Activated naive CD8-positive, alpha-beta T cell treated with anti-CD3 and anti-CD28 coated beads for 36 hours (primary cell): Measurements from ENCODE around the gene PPP2R2D. TPM values are rescaled to one million over a fixed set of nuclear protein-coding genes. Genes with fewer than 3 reads are reported as not detected.

Source experiments
- DNase-seq: peaks from one replicate; pipeline ENCODE4 v3.0.0; 2021
- H3K27ac Mint-ChIP-seq: one replicate; pipeline ENCODE4 v1.8.0; 2022; ENCODE audit warnings: mild to moderate bottlenecking, moderate library complexity, mixed read lengths
- H3K27me3 Mint-ChIP-seq: one replicate; pipeline ENCODE4 v1.8.0; 2022; ENCODE audit warnings: mild to moderate bottlenecking, mixed read lengths
- H3K36me3 Mint-ChIP-seq: one replicate; pipeline ENCODE4 v1.8.0; 2021; ENCODE audit warnings: mild to moderate bottlenecking, mixed read lengths
- H3K4me1 Mint-ChIP-seq: one replicate; pipeline ENCODE4 v1.8.0; 2021; ENCODE audit warnings: mixed read lengths
- H3K4me3 Mint-ChIP-seq: one replicate; pipeline ENCODE4 v1.8.0; 2022; ENCODE audit warnings: mild to moderate bottlenecking, moderate library complexity, mixed read lengths
- H3K9me3 Mint-ChIP-seq: one replicate; pipeline ENCODE4 v1.8.0; 2022; ENCODE audit warnings: mixed read lengths
- total RNA-seq, 2 experiments: library from RNA; stranded (reverse); gene quantifications; one replicate each; pipeline ENCODE4 v1.2.3, GENCODE V29; 2021

The PPP2R2D gene
- total RNA-seq, 2 experiments from 2014 or later = 24.4 to 25.7 TPM

DNA sequence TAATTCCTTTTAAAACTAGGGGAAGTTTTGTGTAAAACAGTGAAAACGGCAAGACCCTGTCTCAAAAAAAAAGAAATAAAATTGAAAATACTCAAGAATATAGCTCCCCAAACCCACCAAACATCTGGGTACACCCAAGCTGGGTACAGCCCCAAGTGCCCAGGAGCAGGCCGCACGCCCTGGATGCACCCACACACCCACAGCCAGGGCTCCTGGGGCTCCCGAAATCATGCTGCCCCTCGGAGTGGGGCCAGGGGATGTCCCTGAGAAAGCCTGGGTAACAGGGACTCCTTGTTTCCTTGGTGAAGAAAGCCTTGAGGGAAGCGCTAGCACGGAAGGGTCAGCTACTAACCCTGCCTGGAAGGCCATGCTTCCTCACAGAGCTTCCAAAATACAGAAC is 70.8 kb downstream of the PPP2R2D start:
- Mint-ChIP-seq H3K27ac (peak overlapping the region; percentile 80), H3K4me3 (peak overlapping the region; percentile 59), H3K9me3 (no peaks in the 10 kb centered on the region), H3K36me3 (peaks cover 35% of the 10 kb centered on the region), H3K27me3 (no peaks in the 10 kb centered on the region), H3K4me1 (peaks cover 53% of the 10 kb centered on the region)
- DNase-seq = no peak

DNA sequence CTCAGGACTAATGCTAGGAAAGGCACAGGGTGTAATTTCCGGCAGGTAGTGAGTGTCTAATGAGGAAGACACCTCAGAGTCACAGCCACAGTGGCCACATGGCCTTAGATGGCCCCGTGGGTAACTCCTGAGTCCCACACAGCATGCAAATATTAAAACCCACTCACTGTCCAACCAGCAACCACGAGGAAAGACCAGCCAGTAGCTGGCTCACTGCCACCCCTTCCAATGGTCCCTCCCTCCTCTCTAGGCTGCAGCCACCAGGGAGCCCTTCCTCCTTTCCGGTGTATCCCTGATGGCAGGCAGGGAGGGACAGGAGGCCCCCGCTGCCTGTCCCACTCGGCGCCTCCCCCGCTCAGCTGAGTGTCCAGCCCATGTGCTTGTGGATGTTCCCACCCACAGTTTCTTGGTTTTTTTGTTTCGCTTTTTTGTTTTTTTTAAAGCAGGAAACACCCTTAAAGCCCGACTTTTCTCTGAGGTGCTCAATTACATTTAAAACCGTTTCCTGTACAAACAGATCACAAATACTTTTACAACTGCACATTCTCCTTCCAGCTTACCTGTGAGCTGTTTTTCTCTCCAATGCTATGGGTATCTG is 71.8 kb downstream of the PPP2R2D start:
- H3K27me3 Mint-ChIP-seq = no peaks in the 10 kb centered on the region
- H3K9me3 Mint-ChIP-seq = no peaks in the 10 kb centered on the region
- H3K4me1 Mint-ChIP-seq = peaks cover 61% of the 10 kb centered on the region
- peak; percentile 54 for DNase-seq
- H3K4me3 Mint-ChIP-seq = peak overlapping the region; percentile 59
- H3K36me3 Mint-ChIP-seq = peaks cover 44% of the 10 kb centered on the region
- H3K27ac Mint-ChIP-seq = peak overlapping the region; percentile 80

DNA sequence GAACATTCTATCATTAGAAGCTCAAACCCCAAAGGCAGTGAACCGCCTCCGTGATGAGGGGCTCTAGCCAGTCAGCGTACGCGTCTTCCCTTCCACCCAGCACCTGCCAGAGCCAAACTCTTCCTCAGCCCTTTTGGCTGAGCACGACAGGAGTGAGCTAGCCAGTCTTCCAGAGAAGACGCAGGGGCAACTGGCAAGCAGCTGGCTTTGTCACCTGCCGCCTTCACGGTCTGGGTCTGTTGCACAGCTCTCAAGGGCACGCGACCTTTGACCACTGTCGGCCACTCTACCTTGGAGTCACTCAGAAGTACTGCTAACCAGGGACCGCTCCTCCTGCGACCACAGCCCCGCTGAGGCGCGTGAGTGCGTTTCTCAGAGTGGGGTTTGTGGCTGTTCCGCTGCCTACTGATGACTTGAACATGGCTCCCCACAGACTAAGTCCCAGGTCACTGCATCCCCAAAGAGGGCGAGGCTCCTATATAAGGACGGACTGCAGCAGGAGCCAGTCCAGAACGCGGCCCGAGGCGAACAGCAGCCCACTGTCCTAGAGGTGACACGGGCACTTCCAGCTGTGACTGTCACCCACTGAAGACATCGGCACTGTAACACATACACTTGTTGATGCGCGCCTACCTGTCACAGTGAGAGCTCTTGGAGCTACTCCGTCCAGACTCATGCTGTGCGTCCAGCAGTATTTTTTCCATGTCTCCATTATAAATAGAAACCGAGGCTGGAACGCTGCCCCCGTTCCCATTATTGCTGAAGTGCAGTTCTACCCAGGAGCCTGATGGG is 72.5 kb downstream of the PPP2R2D start:
- H3K27ac Mint-ChIP-seq = peak overlapping the region; percentile 80
- H3K27me3 Mint-ChIP-seq = no peaks in the 10 kb centered on the region
- H3K36me3 Mint-ChIP-seq = peaks cover 52% of the 10 kb centered on the region
- DNase-seq = peak; percentile 32
- no peaks in the 10 kb centered on the region for H3K9me3 Mint-ChIP-seq
- peak overlapping the region; percentile 59 for H3K4me3 Mint-ChIP-seq
- H3K4me1 Mint-ChIP-seq = peaks cover 69% of the 10 kb centered on the region

DNA sequence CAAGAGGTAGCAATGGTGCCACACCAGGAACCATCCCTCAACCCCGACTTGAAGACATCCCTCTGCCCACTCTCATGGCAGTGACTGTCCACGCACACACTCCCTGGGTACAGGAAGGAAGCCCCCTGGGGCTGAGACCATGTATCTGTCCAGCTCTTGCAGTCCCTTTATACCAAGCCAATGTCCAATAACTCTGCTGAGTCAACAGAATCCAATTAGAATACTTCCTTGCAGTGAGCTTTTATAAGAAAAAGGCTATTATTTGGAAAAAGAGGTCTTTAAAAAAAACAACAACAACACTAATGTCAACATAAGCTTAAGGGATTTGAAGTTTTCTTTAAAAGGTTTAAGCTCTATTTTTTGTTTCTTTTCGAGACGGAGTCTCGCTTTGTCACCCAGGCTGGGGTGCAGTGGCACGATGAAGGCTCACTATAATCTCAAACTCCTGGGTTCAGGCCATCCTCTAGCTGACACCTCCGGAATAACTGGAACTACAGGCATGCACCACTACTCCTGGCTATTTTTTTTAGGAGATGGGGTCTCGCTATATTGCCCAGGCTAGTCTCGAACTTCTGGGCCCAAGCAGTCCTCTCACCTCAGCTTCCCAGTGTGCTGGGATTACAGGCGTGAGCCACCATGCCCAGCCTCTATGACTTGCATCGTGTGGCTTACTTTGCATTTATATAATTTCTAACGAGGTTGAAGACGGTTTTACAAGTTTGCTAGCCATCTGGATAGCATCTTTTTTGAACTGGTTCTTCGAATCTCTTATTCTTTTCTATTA is 73.4 kb downstream of the PPP2R2D start:
- DNase-seq = no peak
- peaks cover 76% of the 10 kb centered on the region for H3K4me1 Mint-ChIP-seq
- peaks cover 52% of the 10 kb centered on the region for H3K36me3 Mint-ChIP-seq
- peak overlapping the region; percentile 59 for H3K4me3 Mint-ChIP-seq
- no peaks in the 10 kb centered on the region for H3K9me3 Mint-ChIP-seq
- no peaks in the 10 kb centered on the region for H3K27me3 Mint-ChIP-seq
- peak overlapping the region; percentile 80 for H3K27ac Mint-ChIP-seq

DNA sequence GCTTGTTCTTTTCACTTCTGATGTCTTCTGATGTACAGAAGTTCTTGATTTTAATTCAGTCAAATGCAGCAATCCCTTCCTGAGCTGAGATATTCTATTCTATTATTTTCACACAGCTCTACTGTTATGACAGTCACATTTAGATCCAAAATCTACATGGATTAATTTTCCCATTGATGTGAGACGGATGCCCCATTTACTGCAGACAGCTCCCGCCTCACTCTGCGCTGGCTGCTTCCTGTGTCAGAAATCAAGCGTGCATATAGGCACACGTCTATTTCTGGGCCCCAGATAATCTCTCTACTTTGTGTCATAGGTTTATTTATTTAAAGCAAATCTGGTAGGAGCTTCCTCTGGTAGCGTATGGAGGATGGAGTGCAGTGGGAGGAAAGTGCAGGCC is 74.2 kb downstream of the PPP2R2D start:
- H3K9me3 Mint-ChIP-seq = no peaks in the 10 kb centered on the region
- H3K27ac Mint-ChIP-seq = peak overlapping the region; percentile 15
- no peak for DNase-seq
- peaks cover 58% of the 10 kb centered on the region for H3K36me3 Mint-ChIP-seq
- H3K4me3 Mint-ChIP-seq = no peak overlapping the region
- no peaks in the 10 kb centered on the region for H3K27me3 Mint-ChIP-seq
- H3K4me1 Mint-ChIP-seq = peaks cover 82% of the 10 kb centered on the region

DNA sequence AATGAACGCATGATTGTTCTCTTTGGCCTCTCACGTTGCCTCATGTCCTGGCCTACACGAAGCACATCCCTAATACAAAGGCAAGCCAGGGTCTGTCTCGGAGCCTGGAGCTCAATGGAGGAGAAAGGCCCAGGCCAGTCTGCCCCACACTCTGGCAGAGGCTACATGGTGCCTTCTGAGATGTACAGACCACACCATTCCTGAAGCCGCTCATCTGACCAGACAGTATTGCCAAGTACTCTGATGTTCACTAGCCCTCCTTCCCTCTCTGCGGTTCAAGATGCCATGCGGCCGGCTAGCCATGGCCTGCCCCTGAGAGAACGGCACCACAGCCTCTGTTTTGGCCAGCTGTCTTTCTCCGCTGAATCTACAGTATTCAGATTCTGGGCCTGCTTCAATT is 75.0 kb downstream of the PPP2R2D start:
- Mint-ChIP-seq H3K27me3 (no peaks in the 10 kb centered on the region), H3K4me1 (peaks cover 80% of the 10 kb centered on the region), H3K4me3 (no peak overlapping the region), H3K36me3 (peaks cover 55% of the 10 kb centered on the region), H3K9me3 (no peaks in the 10 kb centered on the region), H3K27ac (no peak overlapping the region)
- no peak for DNase-seq

DNA sequence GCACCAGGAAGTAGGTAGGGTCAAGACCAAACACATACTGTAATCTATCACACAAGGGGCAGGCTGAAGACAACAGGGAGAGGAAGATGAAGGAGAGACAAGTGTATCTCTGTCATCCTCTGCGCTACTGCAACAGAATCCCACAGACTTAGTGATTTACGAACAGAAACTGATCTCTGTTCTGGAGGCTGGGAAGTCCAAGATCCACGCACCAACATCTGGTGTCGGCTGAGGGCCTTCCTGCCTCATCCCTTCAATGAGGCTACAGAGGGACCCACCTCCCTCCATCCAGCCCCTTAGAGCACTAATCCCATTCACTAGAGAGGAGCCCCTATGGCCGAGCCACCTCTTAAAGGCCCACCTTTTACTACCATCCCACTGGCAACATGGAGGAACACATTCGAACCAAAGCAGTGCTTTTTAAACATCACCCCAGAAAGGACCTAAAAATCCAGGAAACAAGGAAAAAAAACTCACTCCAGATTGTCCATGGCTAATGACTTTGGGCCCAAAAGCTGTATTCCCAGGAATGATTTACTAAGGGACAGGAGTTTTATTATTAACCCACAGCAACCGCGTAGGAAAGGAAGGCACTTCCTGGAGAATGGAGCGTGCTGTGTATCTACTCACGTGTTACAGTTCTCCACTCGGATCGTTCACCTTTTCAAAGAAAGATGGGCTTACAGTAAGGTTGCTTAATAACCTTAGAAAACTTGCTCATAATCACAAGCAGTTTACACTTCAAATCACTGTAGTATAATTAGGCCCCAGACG is 76.7 kb downstream of the PPP2R2D start:
- no peaks in the 10 kb centered on the region for H3K27me3 Mint-ChIP-seq
- no peak for DNase-seq
- H3K36me3 Mint-ChIP-seq = peaks cover 46% of the 10 kb centered on the region
- peak overlapping the region; percentile 60 for H3K27ac Mint-ChIP-seq
- H3K9me3 Mint-ChIP-seq = no peaks in the 10 kb centered on the region
- H3K4me1 Mint-ChIP-seq = peaks cover 69% of the 10 kb centered on the region
- H3K4me3 Mint-ChIP-seq = peak overlapping the region; percentile 15

DNA sequence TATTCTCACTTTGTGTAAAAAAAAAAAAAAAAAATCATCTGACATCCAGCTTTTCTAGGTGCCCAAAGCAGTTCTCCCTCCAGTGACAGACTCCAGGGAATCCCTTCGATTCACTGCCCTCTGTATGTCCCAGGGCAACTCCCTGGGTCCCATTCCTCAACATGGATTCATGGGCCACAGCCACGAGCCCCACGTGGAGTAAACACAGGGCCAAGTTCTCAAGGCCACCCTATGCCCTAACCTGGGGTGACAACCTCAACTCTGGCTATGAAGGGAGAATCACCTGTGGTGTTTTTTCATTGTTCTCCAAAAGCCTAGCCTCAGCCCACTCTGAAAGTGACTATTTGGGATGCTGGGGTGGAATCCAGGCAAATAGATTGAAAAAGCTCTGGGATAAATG is 77.6 kb downstream of the PPP2R2D start:
- peaks cover 51% of the 10 kb centered on the region for H3K36me3 Mint-ChIP-seq
- no peaks in the 10 kb centered on the region for H3K9me3 Mint-ChIP-seq
- H3K4me3 Mint-ChIP-seq = peak overlapping the region; percentile 51
- DNase-seq = no peak
- no peak overlapping the region for H3K27ac Mint-ChIP-seq
- H3K4me1 Mint-ChIP-seq = peaks cover 65% of the 10 kb centered on the region
- no peaks in the 10 kb centered on the region for H3K27me3 Mint-ChIP-seq

DNA sequence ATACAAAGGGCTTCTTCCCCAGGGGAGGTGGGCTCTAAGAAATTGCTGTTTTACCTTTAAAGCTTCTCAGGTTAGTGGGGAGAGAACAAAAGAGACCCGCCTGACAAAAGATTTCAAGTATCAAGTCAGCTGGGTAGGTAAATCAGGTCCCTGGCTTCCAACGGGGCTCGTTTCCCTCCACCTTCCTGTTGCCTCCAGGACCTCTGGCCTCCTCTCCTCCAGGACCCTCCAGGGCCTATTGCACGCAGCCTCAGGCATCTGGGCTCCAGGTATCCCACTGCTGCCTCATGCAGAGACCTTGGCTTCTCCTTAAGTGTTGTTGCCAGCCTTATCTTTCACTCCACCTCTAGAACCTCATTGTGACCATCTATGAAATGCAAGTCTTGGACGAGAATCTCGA is 78.0 kb downstream of the PPP2R2D start:
- peak overlapping the region; percentile 25 for H3K27ac Mint-ChIP-seq
- no peaks in the 10 kb centered on the region for H3K9me3 Mint-ChIP-seq
- H3K27me3 Mint-ChIP-seq = no peaks in the 10 kb centered on the region
- DNase-seq = no peak
- H3K4me1 Mint-ChIP-seq = peaks cover 61% of the 10 kb centered on the region
- peaks cover 49% of the 10 kb centered on the region for H3K36me3 Mint-ChIP-seq
- H3K4me3 Mint-ChIP-seq = peak overlapping the region; percentile 75

DNA sequence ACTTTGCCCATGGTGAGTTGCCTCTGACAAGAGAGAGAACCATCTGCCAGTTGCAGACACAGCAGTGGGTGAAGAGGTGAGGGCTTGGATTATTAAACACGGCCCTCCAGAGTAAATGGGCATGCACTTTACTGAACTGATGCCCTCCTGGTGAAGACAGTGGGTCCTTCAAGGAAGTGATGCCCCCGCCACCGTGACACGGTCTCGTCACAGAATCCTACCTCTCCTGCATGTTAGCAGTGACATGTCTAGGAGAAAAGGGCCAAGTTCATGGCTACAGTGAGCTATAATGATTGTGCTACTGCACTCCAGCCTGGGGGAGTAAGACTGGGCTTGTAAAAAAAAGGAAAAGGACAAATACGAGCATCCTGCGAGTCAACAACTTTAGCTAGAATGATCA is 78.5 kb downstream of the PPP2R2D start:
- no peaks in the 10 kb centered on the region for H3K9me3 Mint-ChIP-seq
- peak overlapping the region; percentile 32 for H3K27ac Mint-ChIP-seq
- H3K36me3 Mint-ChIP-seq = peaks cover 47% of the 10 kb centered on the region
- H3K4me1 Mint-ChIP-seq = peaks cover 57% of the 10 kb centered on the region
- no peak for DNase-seq
- no peaks in the 10 kb centered on the region for H3K27me3 Mint-ChIP-seq
- peak overlapping the region; percentile 75 for H3K4me3 Mint-ChIP-seq

DNA sequence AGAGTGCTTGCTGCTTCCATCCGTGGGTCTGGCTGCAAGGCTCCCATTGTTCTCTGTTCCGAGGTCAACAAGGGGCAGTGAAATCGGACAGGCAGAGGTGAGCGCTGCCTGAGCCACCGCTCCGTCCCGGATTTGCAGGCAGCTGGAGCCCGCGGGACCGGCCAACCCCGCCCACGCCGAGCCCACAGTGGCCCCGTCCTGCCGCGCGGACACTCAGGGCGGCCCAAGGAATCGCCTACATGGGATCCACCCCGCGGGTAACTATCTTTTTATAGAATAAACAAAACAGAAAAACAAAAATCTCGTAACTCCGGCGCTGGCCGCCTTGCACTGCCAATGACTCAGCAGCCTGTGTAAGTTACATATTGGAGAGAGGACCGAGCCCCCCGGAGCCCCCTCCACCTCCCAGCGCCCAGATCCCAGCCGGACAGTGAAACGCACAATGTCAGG is 79.0 kb downstream of the PPP2R2D start:
- H3K9me3 Mint-ChIP-seq = no peaks in the 10 kb centered on the region
- H3K27me3 Mint-ChIP-seq = no peaks in the 10 kb centered on the region
- H3K36me3 Mint-ChIP-seq = peaks cover 47% of the 10 kb centered on the region
- peak overlapping the region; percentile 70 for H3K27ac Mint-ChIP-seq
- no peak for DNase-seq
- H3K4me1 Mint-ChIP-seq = peaks cover 53% of the 10 kb centered on the region
- H3K4me3 Mint-ChIP-seq = peak overlapping the region; percentile 75

DNA sequence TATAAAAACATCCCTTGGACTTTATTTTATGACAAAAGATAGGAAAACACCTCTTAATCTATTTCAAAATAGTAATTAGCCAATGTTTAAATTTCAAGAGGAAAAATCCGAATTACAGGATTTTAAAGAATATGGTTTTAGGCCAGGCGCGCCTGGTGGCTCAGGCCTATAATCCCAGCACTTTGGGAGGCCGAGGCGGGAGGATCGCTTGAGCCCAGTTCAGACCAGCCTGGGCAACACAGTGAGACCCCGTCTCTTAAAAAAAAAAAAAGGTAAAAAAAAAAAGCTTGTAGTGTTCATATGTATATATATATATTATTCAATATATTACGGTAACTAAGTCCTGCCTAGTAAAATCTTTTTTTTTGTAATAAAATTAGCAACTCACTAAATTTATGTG is 79.5 kb downstream of the PPP2R2D start:
- Mint-ChIP-seq H3K4me3 (peak overlapping the region; percentile 88), H3K4me1 (peaks cover 48% of the 10 kb centered on the region), H3K27me3 (no peaks in the 10 kb centered on the region), H3K9me3 (no peaks in the 10 kb centered on the region), H3K27ac (peak overlapping the region; percentile 70), H3K36me3 (peaks cover 47% of the 10 kb centered on the region)
- DNase-seq = no peak

DNA sequence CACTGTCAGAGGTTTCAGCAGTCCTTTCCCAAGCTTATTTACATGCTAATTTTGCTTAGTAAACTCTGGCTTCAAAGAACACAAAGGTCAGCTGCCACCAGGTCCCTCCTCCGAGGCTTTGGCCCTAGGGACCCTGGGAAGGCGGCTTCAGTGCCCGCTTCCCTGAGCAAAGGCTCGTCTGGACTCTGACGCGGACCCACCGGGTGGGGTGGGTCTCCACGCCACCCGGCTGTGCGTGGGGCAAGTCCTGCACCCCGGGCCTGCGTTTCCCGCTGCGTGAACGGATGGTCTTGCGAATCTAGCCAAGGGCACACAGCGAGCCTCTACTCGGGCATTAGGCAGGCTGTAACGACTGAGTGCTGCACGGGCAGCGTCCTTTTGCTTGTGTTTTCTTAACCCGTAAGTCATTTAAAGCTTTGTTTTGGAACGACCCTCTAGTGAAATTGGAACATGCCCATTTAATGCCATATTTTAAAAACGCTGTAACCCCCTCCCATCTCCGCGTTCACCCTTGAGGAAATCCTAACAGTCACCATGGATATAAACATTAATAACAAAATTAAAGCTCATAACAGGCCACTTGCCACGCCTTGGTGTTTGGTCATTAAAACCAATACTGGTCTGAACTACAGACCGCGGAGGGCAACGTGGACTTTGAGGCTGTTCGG is 80.1 kb downstream of the PPP2R2D start:
- Mint-ChIP-seq H3K4me1 (peaks cover 43% of the 10 kb centered on the region), H3K27ac (peak overlapping the region; percentile 65)

More for the DNA sequence above, 80.1 kb downstream of the PPP2R2D start:
- Mint-ChIP-seq H3K4me3 (peak overlapping the region; percentile 88), H3K36me3 (peaks cover 46% of the 10 kb centered on the region), H3K9me3 (no peaks in the 10 kb centered on the region), H3K27me3 (no peaks in the 10 kb centered on the region)
- DNase-seq = peak; percentile 3
